ENCODE results near the gene SLC6A3.

GRCh38 chr5:1428107-1428506, 17.1 kb downstream of the SLC6A3 start:
- TF ChIP-seq CTCF (IDR thresholded peaks at IDR 0.05) (no peak), POLR2A (IDR thresholded peaks at IDR 0.05) (no peak), POLR2AphosphoS5 (IDR thresholded peaks at IDR 0.05) (no peak), EP300 (IDR thresholded peaks at IDR 0.05) (no peak)

Measured in suprapubic skin (tissue), 4 donors.